ENCODE results near the gene SPTY2D1.
"Not testable (repeated sequence)": the region's sequence is repeated elsewhere in the genome, so short reads cannot be mapped to it uniquely, and the experiment has no call there.

Gene SPTY2D1

DNA sequence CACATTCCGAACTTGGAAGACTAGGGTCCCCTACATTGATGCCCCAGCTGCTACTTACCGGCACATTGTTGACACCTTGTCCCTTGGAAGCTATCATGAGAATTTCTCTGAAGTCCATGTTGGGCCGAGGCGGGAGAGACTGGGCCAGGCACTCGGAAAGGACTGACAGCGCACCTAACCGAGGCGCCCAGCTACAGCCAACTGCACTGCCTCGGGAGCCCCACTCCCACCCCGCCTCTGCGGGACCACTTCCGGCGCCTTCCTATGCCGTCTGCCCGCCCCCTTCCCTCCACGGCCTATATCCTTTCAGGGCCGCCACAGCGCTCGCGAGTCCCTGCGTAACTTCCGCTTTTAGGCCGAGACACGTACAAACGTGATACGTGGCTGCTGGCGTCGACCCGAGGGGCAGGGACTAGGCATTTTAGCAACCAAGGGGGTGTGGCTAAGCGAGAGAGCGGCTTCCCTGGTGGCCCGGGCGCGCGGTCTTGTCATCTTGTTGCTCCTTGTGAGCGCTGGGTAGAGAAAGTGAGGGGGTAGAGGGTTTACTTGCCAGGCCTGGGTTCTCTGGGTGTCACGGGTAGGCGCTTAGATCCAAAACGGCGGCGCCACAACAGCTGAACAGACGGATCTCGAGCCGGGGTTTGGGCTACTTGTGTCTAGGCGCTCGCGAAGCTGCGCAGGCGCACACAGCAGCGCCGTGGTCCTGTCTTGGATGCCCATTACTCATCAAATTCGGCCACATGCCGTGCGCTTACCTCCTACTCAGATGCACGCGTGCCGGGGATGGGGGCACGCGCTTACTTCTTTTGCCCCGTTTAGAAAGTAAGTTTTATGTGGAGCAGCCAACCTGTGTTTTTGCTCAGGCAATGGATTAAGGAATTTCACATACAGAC is at the start of gene SPTY2D1:
Gene SPTY2D1 (minus strand): TSS at position 203 of the 893 bp plus-strand sequence. CDS start 85 bp downstream, at position 118.
- Histone ChIP-seq H3K27me3 (ENCODE audit: control insufficient read depth in 1 of 2, insufficient read depth in 2 of 2, low read length in 2 of 2) (no peaks in the 10 kb centered on the region), H3K4me3 (ENCODE audit: low read length in 2 of 2) (peak within 1 kb of the TSS; percentile 84 to 99), H3K4me1 (ENCODE audit: control insufficient read depth, insufficient read depth, low read length) (peaks cover 13% of the 10 kb centered on the region), H3K9me3 (ENCODE audit: control insufficient read depth in 2 of 2, low read length in 2 of 2) (no peaks in the 10 kb centered on the region), H3K27ac (ENCODE audit: low read length) (peak within 1 kb of the TSS; percentile 97), H3K9ac (ENCODE audit: low read length in 2 of 2) (peak within 1 kb of the TSS; percentile 89 to 97), H3K36me3 (ENCODE audit: control insufficient read depth in 2 of 2, insufficient read depth in 2 of 2, low read length in 2 of 2) (no peaks in the 10 kb centered on the region)

DNA sequence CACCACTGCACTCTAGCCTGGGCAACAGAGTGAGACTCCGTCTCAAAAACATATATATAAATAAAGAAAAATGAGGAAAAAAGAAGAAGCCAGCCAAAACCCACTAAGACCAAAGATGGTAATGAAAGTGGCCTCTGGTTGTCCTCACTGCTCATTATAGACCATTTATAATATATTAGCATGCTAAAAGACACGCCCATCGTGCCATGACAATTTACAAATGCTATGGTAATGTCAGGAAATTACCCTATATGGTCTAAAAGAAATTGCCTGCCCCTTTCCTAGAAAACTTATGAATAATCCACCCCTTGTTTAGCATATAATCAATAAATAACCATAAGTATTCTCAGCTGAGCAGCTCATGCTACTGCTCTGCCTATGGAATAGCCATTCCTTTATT is 48.3 kb upstream of the SPTY2D1 start:
- Histone ChIP-seq H3K36me3 (ENCODE audit: control insufficient read depth in 2 of 2, insufficient read depth in 2 of 2, low read length in 2 of 2) (no peaks in the 10 kb centered on the region), H3K27ac (ENCODE audit: low read length) (no peak overlapping the region), H3K4me1 (ENCODE audit: control insufficient read depth, insufficient read depth, low read length) (no peaks in the 10 kb centered on the region), H3K27me3 (ENCODE audit: control insufficient read depth in 1 of 2, insufficient read depth in 2 of 2, low read length in 2 of 2) (no peaks in the 10 kb centered on the region), H3K9ac (ENCODE audit: low read length in 2 of 2) (no peak overlapping the region), H3K4me3 (ENCODE audit: low read length in 2 of 2) (no peak overlapping the region), H3K9me3 (ENCODE audit: control insufficient read depth in 2 of 2, low read length in 2 of 2) (no peaks in the 10 kb centered on the region)

GRCh38 chr11:18681949-18682348 is 47.8 kb upstream of the SPTY2D1 start:
- H3K4me1 ChIP-seq (ENCODE audit: control insufficient read depth, insufficient read depth, low read length); H3K9me3 ChIP-seq (ENCODE audit: control insufficient read depth in 2 of 2, low read length in 2 of 2); H3K4me3 ChIP-seq (ENCODE audit: low read length in 2 of 2); H3K36me3 ChIP-seq (ENCODE audit: control insufficient read depth in 2 of 2, insufficient read depth in 2 of 2, low read length in 2 of 2); H3K27me3 ChIP-seq (ENCODE audit: control insufficient read depth in 1 of 2, insufficient read depth in 2 of 2, low read length in 2 of 2); H3K27ac ChIP-seq (ENCODE audit: low read length); H3K9ac ChIP-seq (ENCODE audit: low read length in 2 of 2): not testable (repeated sequence)

- Histone ChIP-seq H3K27me3 (ENCODE audit: control insufficient read depth in 1 of 2, insufficient read depth in 2 of 2, low read length in 2 of 2) (no peaks in the 10 kb centered on the region), H3K36me3 (ENCODE audit: control insufficient read depth in 2 of 2, insufficient read depth in 2 of 2, low read length in 2 of 2) (no peaks in the 10 kb centered on the region), H3K4me1 (ENCODE audit: control insufficient read depth, insufficient read depth, low read length) (no peaks in the 10 kb centered on the region), H3K27ac (ENCODE audit: low read length) (no peak overlapping the region), H3K9ac (ENCODE audit: low read length in 2 of 2) (no peak overlapping the region), H3K9me3 (ENCODE audit: control insufficient read depth in 2 of 2, low read length in 2 of 2) (no peaks in the 10 kb centered on the region), H3K4me3 (ENCODE audit: low read length in 2 of 2) (no peak overlapping the region)
These were observed 43.4 kb upstream of the SPTY2D1 start for GRCh38 chr11:18677560-18677959.

DNA sequence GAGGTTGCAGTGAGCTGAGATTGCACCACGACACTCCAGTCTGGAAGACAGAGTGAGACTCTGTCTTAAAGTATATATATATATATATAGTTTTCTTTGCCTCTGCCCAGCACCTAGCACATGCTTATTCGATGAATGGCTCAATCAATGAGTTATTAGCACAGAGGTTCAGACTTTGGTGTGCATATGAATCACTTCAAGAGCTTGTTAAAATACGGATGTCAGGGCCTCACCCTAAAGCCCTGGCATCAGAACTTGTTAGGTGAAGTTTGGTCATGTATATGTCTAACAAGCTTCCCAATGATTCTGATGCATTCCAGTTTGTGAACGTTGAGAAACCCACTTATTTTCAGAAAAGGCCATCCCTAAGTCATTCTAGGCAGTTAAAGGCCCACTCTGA is 42.7 kb upstream of the SPTY2D1 start:
- no peaks in the 10 kb centered on the region for H3K9me3 ChIP-seq (ENCODE audit: control insufficient read depth in 2 of 2, low read length in 2 of 2)
- no peak overlapping the region for H3K9ac ChIP-seq (ENCODE audit: low read length in 2 of 2)
- no peaks in the 10 kb centered on the region for H3K27me3 ChIP-seq (ENCODE audit: control insufficient read depth in 1 of 2, insufficient read depth in 2 of 2, low read length in 2 of 2)
- H3K4me1 ChIP-seq (ENCODE audit: control insufficient read depth, insufficient read depth, low read length) = no peaks in the 10 kb centered on the region
- no peaks in the 10 kb centered on the region for H3K36me3 ChIP-seq (ENCODE audit: control insufficient read depth in 2 of 2, insufficient read depth in 2 of 2, low read length in 2 of 2)
- no peak overlapping the region for H3K27ac ChIP-seq (ENCODE audit: low read length)
- H3K4me3 ChIP-seq (ENCODE audit: low read length in 2 of 2) = no peak overlapping the region

- H3K27ac ChIP-seq (ENCODE audit: low read length); H3K4me3 ChIP-seq (ENCODE audit: low read length in 2 of 2); H3K27me3 ChIP-seq (ENCODE audit: control insufficient read depth in 1 of 2, insufficient read depth in 2 of 2, low read length in 2 of 2); H3K36me3 ChIP-seq (ENCODE audit: control insufficient read depth in 2 of 2, insufficient read depth in 2 of 2, low read length in 2 of 2); H3K9ac ChIP-seq (ENCODE audit: low read length in 2 of 2); H3K9me3 ChIP-seq (ENCODE audit: control insufficient read depth in 2 of 2, low read length in 2 of 2); H3K4me1 ChIP-seq (ENCODE audit: control insufficient read depth, insufficient read depth, low read length): not testable (repeated sequence)
These were observed 38.1 kb upstream of the SPTY2D1 start for GRCh38 chr11:18672209-18672608.

DNA sequence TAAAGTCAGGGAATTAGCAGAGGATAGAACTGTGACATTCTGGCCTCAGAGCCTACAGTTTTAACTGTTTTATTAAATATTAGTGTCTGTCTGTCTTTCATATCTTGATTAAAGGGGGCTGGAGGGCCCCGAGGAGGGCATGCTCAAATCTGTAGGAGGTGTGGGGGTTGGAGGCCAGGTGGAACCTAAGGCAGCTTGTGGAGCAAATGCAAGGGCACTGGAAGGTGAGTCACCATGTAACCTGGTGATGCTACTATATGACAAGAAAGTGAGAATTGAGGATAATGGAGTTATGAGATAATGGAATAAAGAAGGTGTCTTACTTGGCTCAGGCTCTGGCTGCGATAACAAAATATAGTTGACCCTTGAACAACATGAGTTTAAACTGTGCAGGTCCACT is 37.1 kb upstream of the SPTY2D1 start:
- no peaks in the 10 kb centered on the region for H3K36me3 ChIP-seq (ENCODE audit: control insufficient read depth in 2 of 2, insufficient read depth in 2 of 2, low read length in 2 of 2)
- no peak overlapping the region for H3K9ac ChIP-seq (ENCODE audit: low read length in 2 of 2)
- no peak overlapping the region for H3K27ac ChIP-seq (ENCODE audit: low read length)
- no peaks in the 10 kb centered on the region for H3K9me3 ChIP-seq (ENCODE audit: control insufficient read depth in 2 of 2, low read length in 2 of 2)
- H3K27me3 ChIP-seq (ENCODE audit: control insufficient read depth in 1 of 2, insufficient read depth in 2 of 2, low read length in 2 of 2) = no peaks in the 10 kb centered on the region
- H3K4me1 ChIP-seq (ENCODE audit: control insufficient read depth, insufficient read depth, low read length) = no peaks in the 10 kb centered on the region
- no peak overlapping the region for H3K4me3 ChIP-seq (ENCODE audit: low read length in 2 of 2)

- Histone ChIP-seq H3K4me1 (ENCODE audit: control insufficient read depth, insufficient read depth, low read length) (no peaks in the 10 kb centered on the region), H3K4me3 (ENCODE audit: low read length in 2 of 2) (no peak overlapping the region), H3K27me3 (ENCODE audit: control insufficient read depth in 1 of 2, insufficient read depth in 2 of 2, low read length in 2 of 2) (no peaks in the 10 kb centered on the region), H3K9ac (ENCODE audit: low read length in 2 of 2) (no peak overlapping the region), H3K36me3 (ENCODE audit: control insufficient read depth in 2 of 2, insufficient read depth in 2 of 2, low read length in 2 of 2) (no peaks in the 10 kb centered on the region), H3K27ac (ENCODE audit: low read length) (no peak overlapping the region), H3K9me3 (ENCODE audit: control insufficient read depth in 2 of 2, low read length in 2 of 2) (no peaks in the 10 kb centered on the region)
These were observed 35.6 kb upstream of the SPTY2D1 start for GRCh38 chr11:18669711-18670110.

- Histone ChIP-seq H3K36me3 (ENCODE audit: control insufficient read depth in 2 of 2, insufficient read depth in 2 of 2, low read length in 2 of 2) (no peaks in the 10 kb centered on the region), H3K27ac (ENCODE audit: low read length) (no peak overlapping the region), H3K4me3 (ENCODE audit: low read length in 2 of 2) (no peak overlapping the region), H3K9ac (ENCODE audit: low read length in 2 of 2) (no peak overlapping the region), H3K9me3 (ENCODE audit: control insufficient read depth in 2 of 2, low read length in 2 of 2) (no peaks in the 10 kb centered on the region), H3K27me3 (ENCODE audit: control insufficient read depth in 1 of 2, insufficient read depth in 2 of 2, low read length in 2 of 2) (no peaks in the 10 kb centered on the region), H3K4me1 (ENCODE audit: control insufficient read depth, insufficient read depth, low read length) (no peaks in the 10 kb centered on the region)
These were observed 35.1 kb upstream of the SPTY2D1 start for GRCh38 chr11:18669219-18669596.

DNA sequence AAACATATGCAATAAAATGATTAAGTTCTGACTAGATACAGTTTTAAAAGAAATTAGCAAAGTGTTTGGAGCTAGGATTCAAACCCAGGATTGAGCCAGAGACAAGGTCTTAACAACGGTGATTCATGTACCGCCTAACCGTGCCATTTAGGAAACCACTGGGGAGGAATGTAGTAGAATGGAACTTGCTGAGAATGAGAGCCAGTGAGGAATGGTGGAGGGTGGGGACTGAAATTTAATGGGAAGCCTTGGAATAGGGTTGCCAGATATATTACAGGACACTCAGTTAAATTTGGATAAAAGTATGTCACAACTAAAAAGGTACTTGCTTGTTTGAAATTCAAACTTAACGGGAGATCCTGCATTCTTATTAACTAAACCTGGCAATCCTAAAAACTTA is 34.0 kb upstream of the SPTY2D1 start:
- Histone ChIP-seq H3K9me3 (ENCODE audit: control insufficient read depth in 2 of 2, low read length in 2 of 2) (no peaks in the 10 kb centered on the region), H3K27ac (ENCODE audit: low read length) (no peak overlapping the region), H3K4me3 (ENCODE audit: low read length in 2 of 2) (no peak overlapping the region), H3K27me3 (ENCODE audit: control insufficient read depth in 1 of 2, insufficient read depth in 2 of 2, low read length in 2 of 2) (no peaks in the 10 kb centered on the region), H3K4me1 (ENCODE audit: control insufficient read depth, insufficient read depth, low read length) (no peaks in the 10 kb centered on the region), H3K9ac (ENCODE audit: low read length in 2 of 2) (no peak overlapping the region), H3K36me3 (ENCODE audit: control insufficient read depth in 2 of 2, insufficient read depth in 2 of 2, low read length in 2 of 2) (no peaks in the 10 kb centered on the region)

- H3K27ac ChIP-seq (ENCODE audit: low read length); H3K36me3 ChIP-seq (ENCODE audit: control insufficient read depth in 2 of 2, insufficient read depth in 2 of 2, low read length in 2 of 2); H3K9ac ChIP-seq (ENCODE audit: low read length in 2 of 2): not testable (repeated sequence)
These were observed 31.3 kb upstream of the SPTY2D1 start for GRCh38 chr11:18665353-18665872.

More at GRCh38 chr11:18665353-18665872, 31.3 kb upstream of the SPTY2D1 start:
- H3K4me3 ChIP-seq (ENCODE audit: low read length in 2 of 2); H3K4me1 ChIP-seq (ENCODE audit: control insufficient read depth, insufficient read depth, low read length); H3K9me3 ChIP-seq (ENCODE audit: control insufficient read depth in 2 of 2, low read length in 2 of 2); H3K27me3 ChIP-seq (ENCODE audit: control insufficient read depth in 1 of 2, insufficient read depth in 2 of 2, low read length in 2 of 2): not testable (repeated sequence)
